Activated CD4-positive, CD25-positive, alpha-beta regulatory T cell treated with anti-CD3 and anti-CD28 coated beads, Interleukin-2, amount 50 U/mL, for 24 hours (primary cell): ENCODE results near the gene KRTAP17-1.

ENCODE experiments used
- ATAC-seq, 2 donors: fragments of 150-1000 bp; cut with Tn5 transposase; one replicate each; pipeline ENCODE4 v1.10.0; 2021; ENCODE audit warnings: mild to moderate bottlenecking in 1 of 2, moderate library complexity in 1 of 2

KRTAP17-1 gene

DNA sequence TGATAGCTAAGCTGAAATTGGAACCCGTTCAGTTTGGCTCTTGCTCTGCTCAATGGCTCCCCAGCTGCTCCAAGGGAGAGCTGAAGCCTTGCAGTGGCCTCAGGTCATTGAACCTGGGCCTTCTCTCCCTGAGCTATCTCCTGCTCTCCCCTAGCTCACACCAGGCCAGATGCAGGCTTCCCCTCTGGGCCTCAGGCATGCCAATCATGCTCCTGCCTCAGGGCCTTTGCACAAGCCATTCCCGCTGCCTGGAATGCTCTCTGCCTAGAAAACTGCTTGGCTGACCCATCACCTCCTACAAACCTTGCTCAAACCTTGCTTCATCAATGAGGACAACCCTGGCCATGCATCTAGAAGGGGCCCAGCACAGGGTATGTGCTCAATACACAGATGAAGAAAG, 16.7 kb upstream of the KRTAP17-1 start:
- no peak for ATAC-seq

DNA sequence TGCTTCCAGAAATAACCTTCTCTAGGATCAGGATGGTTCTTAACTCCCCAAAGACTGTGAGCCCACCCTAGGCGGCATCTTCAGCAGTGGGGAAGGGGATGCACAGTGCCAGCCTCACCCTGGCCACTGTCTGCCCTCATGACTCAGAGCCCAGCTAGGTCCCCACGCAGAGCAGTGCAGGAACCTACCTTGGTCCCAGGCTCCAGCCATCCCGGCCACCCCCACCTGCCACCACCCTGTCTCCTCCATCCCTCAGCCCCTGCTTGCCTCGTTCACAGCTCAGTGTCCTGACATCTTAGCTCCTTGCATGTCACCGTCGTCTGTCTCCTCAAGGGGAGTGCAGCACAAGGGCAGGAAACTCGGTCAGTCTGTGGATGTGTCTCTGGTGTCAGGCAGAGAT, 16.1 kb upstream of the KRTAP17-1 start:
- no peak for ATAC-seq

DNA sequence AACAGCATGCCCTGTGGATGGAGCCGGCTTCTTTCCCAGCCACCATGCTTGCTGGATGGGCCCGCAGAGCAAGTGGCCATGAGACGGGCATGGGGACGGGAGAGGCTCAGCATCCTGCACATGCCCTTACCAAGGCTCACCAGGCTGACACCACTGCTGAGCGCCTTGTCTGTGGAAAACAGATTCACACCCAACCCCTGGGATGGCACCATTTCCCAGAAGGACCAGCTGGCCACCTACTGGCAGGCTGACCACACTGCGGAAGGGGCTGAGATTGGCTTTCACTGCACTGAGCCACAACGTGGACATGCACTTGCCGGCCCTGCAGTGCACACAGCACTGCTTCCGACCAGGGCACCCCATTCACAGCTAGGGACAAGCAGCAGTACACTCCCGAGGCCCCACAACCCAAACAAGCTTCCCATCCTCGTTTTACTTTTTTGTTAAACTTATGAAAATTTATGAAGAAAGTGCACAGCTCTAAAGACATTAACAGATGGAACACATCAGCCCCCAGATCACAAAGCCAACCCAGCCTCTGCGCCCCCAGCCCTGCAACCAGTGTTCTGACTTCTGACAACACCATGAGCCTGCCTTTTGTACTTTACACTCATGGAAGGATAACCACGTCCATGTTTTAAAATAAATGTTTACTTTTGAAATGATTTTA, 13.9 kb upstream of the KRTAP17-1 start:
- ATAC-seq, result no peak

DNA sequence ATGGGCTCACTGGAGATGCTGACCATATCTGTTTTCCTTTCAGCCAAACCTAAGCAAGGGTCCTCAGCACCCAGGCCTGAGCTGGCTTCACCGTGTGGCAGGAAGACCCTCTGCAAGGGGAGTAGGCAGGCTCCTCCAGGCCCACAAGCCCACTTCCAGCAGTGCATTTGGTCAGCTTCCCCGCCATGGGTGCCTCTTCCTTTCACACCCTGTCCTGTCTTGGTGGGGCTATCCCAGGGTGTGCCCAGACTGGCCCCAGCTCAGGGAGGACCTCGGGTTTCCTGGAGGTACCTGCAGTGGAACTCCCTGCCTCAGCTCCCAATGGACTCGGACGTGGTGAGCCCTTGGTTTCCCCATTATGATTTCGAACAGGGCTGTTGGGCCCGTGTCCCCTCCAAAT, 12.7 kb upstream of the KRTAP17-1 start:
- no peak for ATAC-seq

DNA sequence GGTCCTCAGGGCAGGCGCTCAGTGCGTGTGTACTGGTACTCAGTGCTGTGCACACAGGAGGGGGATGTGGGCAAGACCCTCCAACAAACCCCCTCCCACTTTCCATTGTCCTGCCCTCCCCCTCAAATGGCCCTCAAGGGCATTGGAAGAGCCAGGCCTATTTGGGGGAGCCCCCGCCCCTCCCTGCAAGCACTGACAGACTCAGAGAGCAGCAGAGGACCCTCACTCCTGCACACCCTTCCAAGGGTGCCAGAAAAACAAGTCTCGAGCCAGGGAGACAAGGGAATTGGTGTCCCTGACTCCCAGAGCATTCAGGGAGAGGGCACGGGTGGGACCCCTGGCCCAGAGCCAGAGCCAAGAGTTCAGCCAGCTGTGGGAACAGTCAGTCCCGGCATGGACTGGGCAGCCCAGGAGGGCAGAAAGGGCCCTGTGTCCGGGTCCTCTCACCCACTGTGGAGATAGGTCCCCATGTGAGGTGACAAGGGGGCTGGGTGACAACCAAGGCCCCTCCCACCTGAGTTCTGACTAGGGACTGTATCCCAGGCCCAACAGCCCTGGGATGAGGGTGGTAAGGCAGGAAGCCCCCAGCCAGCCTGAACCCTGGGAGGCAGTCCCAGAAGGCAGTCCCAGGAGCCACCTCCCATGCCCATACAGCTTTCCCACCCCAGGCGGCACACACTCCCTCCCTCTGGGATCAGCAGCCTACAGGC, 12.1 kb upstream of the KRTAP17-1 start:
- ATAC-seq, result no peak

DNA sequence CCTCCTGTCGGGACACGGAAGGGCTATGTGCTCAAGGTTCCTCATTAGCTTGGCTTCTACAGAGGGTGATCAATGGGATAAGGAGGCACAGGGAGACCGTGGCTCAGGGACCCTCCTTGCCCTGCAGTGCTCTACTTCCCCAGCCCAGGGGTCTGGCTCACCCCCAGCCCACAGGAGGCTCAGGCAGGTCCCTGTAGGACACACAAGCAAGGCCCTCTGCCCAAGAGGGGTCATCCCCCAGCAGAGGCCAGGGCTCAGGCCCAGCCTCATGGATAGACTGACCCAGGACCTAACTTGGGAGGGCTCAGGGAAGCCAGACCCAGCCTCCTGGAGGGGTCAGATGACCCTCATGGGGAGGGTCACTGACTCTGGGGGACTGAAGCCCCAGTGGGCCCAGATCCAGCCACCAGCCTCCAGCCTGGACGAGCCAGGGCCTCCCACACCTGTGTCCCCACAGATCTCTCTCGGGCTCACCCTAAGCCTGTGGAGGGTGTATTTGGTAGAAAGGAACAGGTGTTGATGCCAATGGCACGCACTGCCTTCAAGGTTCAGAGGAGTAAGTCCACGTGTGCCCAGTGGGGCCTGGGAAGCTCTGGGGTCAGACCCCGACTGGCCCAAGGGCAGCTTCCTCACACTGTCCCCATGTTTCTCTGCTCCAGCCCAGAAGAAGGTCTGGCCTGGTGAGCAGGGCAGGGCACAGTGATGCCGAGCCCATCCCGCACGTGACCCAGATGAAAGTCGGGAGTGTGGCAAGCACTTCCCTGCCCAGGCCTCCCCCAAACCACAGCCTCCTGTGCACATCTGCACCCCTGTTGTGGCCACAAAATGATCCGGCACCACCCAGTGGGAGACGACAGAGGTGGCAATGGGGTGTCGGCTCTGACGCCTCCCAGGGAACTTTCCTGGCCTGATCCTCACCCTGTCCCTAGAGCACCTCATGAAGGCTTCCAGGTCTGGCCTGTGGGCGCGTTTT, 10.9 kb upstream of the KRTAP17-1 start:
- no peak for ATAC-seq

DNA sequence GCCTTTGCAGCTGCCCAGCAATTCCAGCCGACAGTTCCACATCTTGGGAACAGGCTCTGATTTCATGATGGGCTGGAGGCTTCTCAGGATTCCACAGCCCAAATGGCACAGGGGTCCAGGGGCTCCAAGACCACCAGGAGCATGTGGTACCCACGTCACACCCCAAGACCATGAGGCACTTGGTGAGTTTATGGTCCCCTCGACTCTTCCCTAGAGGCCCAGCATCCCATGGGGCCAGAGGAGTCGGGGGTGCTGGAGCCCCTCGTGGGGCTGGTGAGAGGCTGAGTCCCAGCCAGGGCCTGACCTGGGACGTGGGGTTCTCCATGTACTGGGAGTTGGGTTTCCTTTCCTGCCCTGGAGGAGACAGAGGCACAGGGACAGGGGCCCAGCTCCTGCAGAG, 10.1 kb upstream of the KRTAP17-1 start:
- ATAC-seq, result no peak

DNA sequence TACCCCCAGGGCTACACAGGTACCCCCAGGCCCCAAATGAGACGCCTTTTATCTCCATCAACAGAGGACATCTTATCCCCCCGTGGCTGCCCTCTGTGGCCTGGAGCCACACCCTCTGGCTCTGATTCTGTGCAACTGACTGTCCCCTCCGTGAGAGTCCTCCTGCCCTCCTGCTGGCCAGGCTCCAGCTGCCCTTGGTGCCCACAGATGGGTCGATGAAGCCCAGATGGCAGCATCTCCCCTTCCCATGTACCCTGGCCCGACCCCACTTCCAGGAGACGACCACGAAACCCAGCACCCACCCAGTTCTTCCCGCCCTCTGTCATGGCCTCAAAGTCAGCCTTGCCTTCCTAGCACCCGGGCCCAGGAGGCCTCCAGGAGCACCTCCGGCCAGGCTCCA, 9.6 kb upstream of the KRTAP17-1 start:
- ATAC-seq, result no peak

DNA sequence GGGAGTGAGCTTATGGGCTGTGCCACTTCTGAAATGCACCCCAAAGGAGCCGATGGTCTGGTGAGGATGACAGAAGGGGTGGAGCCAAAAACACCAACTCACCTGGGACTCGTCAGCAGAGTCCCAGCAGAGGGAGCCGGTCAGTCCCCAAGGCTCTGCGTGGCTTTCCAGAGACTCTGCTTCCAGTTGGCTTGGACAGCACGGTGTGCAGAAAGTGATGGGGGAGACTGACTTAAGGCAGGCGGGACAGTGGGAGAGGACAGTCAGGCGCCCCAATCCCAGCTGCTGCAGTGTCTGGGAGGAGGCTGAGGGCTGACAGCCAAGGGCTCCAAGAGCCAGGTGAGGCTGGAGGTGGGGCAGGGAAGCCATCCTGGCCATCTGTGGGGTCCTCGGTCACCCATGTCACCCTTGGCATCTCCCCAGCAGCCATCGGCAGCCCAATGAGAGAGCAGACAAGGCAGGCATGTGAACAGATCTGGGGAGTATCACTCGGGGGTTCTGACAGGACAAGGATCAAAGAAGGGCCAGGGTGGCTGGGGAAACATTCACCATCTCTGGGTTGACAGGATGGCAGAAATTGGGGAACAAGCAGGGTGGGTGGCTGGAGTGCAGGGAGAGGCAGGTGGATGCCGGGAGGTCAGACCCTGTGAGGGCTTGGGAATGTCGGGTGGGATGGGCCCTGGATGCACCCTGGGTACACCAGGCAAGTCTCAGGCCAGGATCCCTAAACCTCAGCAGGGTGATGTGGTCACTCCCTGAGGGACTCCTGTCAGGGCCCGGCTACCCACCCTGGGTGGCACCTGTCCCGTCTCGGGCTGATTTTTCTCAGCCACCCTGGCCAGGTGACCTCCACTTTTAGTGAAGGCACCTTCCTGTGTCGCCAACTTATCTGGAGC, 8.9 kb upstream of the KRTAP17-1 start:
- ATAC-seq, result no peak

DNA sequence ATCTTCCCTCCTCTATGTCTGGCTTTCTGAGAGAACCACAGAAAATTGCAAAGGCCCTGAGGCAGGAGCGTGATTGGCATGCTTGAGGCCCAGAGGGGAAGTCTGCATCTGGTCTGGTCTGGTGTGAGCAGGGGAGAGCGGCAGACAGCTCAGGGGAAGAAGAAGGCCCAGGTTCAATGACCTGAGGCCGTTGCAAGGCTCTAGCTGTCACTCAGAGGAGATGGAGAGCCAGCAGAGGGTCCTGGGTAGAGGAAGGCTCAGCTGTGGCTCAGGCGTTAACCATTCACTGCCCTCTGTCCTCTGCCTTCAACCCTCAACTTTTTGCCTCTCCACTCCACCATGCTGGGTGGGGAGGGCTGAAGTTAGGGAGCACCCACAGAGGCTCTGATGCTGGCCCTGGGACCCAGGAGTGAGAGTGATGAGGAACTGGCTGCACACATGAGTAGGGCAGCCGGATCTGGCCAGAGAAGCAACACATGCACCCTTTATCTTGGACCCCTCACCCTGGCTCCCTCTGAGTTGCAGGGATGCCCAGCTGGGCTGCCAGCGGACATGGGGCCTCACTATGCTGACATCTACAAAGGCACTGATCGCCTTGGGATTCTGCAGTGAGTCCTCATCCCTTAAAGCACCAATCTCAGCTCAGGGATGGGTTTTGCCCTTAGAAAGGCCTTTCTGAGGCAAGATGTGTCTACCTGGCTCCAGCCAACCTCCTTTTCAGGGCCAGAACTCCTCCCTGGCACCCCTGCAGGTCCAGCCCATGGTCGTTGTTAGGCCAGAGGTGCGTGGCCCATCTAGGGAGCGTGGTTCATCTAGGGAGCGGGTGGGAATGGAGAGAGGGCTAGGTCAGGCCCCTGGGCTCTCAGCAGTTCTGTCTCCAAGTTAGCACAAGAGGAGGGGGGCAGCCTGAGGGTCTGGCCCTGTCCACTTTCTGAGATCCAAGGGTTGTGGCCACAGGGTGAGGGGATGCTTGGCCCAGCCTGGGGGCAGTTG, 7.7 kb upstream of the KRTAP17-1 start:
- ATAC-seq, result no peak

DNA sequence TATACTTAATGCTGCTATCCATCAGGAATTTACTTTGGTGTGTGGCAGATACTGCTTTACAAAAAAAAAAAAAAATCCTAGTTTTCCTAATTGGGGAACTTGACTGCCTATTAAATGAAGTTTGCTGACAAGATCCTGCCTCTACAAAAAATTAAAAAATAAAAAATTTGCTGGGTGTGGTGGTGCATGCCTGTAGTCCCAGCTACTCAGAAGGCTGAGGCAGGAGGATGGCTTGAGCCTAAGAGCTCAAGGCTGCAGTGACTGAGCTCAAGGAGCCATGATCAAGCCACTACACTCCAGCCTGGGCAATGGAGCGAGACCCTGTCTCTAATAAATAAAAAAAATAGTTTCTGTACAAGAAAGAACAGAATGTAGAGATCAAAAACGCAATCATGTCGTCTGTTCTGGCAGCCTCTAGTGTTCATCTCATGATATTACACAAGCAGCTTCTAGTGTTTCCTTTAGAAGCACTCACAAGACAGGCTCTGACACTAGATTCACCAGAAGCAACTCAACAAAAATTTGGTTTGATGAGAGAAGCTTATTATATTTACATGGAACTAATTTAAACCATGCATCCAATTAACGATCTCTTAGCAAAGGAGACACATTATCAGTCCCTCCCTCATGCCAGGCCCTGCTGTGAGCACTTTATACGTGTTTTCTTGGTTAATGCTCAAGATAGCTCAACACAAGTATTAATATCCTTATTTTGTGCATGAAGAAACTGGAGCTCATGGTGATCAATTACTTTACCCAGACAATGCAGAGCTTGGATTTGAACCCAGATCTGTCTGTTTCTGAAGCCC, 6.8 kb upstream of the KRTAP17-1 start:
- peak in 1 of 2 donors; percentile 53 for ATAC-seq

DNA sequence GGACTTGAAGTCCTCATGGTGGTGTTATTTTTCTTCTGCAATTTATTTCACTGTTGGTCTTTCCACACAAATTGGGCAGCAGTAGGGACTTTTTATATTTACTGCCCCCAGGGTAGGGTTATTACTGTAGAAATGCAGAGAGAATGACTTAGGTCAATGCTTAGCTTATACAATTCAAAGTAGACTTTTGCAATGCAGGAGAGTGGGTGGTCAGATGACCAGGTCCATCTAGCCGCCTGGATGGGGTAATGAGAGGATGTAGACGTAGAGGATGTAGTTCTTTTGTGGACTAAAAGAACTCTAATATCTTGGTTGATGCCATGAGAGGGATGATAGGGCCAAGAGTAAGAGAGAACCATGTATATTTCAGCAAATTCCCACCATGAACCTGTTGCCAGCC, 2.7 kb upstream of the KRTAP17-1 start:
- ATAC-seq, result no peak

DNA sequence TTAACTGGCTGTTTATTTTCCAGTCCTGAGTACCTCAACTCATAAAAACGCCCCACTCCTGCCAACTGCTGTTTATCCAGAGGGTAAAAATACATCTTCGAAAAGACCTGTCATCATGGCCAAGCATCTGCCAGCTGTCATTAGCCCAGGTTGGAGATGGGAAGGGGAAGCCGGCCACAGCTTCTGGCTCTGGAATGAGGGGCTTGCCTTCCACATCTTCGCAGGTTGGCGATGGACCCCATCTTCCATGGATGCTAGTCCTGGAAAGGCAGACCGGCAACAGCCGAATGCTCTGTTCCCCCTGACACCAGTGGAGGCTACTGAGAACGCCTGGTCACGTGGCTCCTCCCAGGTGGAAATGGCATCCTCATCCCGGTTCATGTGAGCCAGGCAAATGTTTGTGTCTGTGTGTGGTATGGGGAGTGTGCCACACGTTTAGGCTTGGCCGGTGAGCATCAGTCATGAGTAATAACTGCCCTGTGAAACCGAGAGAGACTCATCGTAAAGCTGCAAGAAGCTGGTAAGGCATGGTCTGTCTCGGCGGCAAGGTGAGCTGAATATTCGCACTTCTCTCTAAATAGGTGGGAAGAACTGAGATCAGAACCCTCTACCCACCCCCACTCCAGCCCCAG, 420 bp upstream of the KRTAP17-1 start:
- no peak for ATAC-seq

DNA sequence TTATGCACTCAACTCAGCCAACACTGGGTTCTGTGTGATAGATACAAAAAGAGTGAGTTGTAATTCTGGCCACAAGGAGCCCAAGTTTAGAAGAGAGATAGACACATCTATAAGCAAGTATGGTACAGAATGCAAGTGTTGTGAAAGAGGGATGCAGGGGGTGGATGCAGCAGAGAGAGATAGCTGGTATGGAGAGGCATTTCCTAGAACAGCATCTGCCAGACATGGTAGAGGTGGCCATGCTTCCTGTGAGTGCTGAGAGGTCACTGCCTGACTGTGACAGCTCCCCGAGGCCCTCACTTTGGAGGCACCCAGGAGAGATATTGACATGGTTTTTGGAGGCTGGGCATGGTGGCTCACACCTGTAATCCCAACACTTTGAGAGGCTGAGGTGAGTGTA, 4.4 kb downstream of the KRTAP17-1 start:
- no peak for ATAC-seq

DNA sequence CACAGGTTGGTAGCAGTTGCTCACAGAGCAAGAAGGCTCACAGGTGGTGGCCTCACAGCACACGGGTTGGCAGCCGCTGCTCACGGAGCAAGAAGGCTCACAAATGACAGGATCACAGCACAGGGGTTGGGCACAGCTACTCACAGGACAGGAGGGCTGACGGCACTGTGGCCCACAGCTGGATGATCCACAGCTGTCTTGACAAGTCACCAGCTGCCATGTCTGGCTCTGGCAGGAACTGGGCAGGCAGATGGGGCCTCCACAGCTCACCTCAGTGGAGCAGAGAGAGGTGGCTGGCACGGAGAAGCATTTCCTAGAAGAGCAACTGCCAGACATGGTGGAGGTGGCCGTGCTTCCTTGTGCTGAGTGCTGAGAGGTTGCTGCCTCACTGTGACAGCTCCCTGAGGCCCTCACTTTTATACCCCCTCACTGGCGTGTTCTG, 6.6 kb downstream of the KRTAP17-1 start, which contains the start of gene KRTAP16-1:
Gene KRTAP16-1, minus strand, starts transcription at position 392 of the 442 bp plus-strand sequence. Its CDS starts 56 bp downstream, at position 336.
- ATAC-seq, result peak; percentile 65 to 66

DNA sequence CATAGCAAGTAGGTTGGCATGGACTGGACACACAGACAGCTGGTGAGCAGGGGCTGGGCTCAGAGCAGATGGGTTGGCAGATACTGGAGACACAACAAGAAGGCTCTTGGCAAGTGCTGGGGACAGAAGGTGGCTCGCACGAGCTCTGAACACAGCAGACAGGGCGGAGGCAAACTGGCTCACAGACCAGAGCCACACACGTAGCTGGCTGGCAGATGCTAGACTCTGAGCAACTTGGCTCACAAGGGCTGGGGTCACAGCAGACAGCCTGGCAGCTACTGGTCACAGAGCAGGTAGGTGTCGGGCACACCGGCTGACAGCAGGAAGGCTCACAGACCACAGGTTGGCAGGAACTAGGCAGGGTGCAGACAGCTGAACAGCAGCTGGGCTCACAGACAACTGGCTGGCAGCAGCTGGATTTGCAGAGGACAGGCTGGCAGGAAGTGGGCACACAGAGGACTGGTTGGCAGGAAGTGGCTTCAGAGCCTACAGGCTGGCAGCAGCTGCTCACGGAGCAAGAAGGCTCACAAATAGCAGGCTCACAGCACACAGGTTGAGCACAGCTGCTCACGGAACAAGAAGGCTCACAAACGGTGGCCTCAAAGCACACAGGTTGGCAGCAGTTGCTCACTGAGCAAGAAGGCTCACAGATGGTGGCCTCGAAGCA, 7.1 kb downstream of the KRTAP17-1 start:
- peak; percentile 71 to 74 for ATAC-seq

DNA sequence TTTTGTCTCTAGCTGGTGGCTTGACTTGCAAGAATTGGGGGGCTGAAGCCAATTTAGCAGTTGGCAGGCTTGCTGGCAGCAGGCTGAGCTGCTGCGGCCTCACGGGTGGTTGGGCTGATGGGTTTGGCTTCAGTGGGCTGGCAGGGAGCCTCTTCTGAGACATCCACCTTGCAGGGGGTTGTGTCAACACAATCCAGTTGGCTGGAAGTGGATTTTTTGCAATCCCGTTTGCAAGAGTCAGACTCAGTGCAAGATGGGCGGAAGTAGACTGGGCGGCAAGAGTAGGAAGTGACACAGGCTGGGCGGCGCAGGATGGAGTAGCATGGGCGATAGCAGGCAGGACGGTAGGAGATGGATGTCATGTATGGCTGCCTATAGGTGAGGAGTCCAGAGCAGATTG, 7.9 kb downstream of the KRTAP17-1 start:
- no peak for ATAC-seq

DNA sequence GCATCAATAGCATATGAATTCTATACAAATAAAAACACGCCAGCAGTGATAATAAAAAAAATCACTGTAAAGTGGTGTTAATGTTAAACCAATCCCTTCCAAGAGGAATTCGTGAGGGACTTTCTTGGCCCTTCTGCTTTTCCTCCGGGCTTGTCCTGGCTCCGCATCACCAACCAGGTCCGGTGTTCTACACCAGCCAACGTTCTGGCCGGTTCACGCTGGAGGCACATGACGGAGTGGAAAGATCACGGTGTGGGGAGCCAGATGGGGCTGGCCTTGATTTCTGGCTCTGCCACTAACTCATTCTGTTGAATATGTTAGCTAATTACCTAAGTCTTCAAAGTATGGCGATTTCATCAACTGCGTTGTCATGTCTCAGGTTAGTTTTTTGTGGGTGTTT, 11.4 kb downstream of the KRTAP17-1 start:
- no peak for ATAC-seq

DNA sequence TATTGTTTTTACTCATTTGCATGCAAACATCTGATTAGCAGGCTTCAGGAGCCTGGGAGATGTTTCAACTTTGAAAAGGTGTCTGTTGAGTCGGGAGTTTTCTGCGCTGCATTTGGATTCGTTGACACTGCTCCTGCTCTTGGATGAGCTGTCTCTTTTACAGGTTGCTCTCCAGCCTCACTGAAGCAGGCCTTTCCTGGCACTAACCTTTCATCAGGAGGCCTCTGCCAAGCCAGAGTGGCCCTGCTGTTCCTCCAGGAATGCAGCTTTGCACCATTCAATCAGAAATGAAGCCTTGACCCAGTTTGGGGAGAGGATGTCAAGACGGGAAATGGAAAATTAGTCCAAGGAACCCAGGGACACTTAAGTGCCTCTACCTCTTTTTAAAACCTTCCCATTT, 12.5 kb downstream of the KRTAP17-1 start:
- ATAC-seq, result no peak
